ENCODE measurements around the gene SMIM15.
A peak's percentile ranks its signal among the peaks of the same experiment; 100 is the strongest.
"Not testable (repeated sequence)": the region's sequence is repeated elsewhere in the genome, so short reads cannot be mapped to it uniquely, and the experiment has no call there.

The SMIM15 gene

GRCh38 chr5:61162010-61162831 lies at the start of gene SMIM15:
Gene SMIM15 (minus strand): TSS chr5:61162468. CDS start chr5:61160171, 2,297 bp downstream.
- peak; percentile 72 to 80 for DNase-seq

DNA sequence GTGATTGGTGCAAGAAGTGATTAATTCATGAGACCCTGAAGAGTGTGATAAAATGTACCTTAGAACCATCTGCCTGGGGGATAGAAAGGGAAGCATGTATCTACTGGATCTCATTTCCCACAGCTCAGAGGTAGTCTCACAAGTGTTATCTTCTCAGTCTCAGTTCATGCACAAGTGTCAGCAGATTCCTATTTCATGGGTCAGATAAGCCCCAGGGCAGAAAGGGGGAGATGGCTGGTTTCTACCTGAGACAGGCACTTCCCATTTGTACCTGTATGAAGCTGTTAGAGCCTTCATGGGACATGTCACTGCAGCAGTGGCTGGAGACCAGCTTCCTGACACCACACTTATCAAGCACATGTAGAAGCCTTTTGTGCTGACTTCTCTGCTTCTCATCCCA lies 45.6 kb upstream of the SMIM15 start:
- no peak for DNase-seq

DNA sequence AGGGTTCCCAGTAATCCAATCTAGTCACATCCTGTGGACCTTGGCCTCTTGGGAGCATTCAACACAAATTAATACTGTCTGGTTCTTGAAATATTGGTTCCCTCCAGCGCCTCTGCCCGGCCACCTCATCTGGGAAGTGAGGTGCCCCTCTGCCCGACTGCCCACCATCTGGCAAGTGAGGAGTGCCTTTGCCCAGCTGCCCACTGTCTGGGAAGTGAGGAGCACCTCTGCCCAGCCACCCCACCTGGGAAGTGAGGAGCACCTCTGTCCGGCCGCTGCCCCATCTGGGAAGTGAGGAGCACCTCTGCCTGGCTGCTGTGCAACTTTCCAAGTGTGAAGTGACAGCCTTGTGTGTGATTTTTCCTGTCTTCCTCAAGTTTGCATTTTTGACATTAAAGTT lies 42.7 kb upstream of the SMIM15 start:
- DNase-seq = no peak

DNA sequence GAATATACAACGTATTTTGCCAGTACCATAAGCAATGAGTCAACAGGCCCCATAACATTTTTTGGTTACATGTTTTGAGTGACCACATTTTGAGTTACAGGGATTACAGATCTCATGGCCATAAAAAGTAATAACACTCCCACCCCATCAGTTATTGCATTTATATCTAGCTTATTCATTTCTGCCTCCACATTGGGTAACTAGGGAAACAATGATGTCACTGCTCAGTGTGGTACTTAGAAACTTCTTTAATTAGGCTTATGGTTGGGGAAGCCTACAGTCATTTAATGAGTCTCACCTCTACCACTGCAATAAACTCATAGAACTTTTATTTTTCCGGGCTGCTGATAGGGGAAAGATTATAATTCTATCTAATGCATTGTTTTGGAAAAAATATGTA lies 39.9 kb upstream of the SMIM15 start:
- no peak for DNase-seq

- DNase-seq = no peak
Observed at GRCh38 chr5:61200582-61201155, 38.4 kb upstream of the SMIM15 start.

DNA sequence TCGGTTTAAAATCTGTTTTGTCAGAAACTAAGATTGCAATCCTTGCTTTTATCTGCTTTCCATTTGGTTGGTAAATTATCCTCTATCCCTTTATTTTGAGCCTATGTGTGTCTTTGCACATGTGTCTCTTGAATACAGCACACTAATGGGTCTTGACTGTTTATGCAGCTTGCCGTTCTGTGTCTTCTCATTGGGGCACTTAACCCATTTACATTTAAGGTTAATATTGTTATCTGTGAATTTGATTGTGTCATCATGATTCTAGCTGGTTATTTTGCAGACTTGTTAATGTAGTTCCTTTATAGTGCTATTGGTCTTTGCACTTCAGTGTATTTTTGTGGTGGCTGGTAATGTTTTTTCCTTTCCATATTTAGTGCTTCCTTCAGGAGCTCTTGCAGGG lies 36.3 kb upstream of the SMIM15 start:
- no peak for DNase-seq

DNA sequence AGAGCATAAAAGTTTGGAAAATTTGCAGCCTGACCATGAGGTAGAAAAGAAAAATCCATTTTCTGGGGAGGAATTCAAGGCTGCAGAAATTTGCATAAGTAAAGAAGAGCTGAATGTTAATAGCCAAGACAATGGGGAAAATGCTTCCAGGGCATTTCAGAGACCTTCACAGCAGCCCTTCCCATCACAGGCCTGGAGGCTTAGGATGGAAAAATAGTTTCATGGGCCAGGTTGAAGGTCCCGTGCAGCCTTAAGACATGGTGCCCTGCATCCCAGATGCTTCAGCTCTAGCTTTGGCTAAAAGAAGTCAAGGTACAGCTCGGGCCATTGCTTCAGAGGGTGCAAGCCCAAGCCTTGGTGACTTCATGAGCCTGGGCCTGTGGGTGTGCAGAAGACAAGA lies 25.6 kb upstream of the SMIM15 start:
- DNase-seq = not testable (repeated sequence)

GRCh38 chr5:61187352-61187751 lies 25.1 kb upstream of the SMIM15 start:
- not testable (repeated sequence) for DNase-seq

DNA sequence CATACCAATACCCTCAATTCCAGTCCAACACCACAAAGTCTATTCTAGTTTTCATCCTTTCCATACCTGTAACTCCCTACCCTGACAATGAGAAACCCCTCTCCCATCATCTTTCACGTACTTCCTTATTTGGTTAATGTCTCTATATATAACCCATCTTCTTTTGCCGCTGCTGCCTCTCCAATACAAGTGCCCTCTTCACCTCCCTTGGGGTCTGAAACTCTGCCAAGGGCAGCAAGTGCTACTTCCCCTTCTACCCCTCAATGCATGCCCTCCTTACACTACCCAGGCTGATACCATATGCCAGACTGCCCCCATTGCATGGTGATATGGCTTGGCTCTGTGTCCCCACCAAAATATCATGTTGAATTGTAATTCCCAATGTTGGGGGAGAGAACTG lies 24.4 kb upstream of the SMIM15 start:
- DNase-seq = no peak

DNA sequence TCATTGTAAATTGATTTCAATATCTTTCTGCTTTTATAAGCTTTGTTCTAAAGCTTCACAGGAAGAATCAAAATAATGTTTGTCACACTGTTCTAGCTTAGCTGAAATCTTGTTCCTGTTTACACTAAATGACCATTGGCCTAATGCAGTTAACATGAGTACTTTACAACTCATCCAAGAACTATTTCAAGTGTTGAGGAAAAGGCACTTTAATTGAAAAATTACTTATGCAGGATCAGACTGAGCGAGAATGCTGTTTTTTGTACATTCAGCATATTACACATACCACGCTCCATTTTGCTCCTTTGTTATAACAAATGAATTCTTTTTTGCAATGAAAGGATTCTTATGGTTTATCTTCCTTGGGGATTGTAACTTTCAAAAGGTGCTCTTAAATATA lies 22.4 kb upstream of the SMIM15 start:
- DNase-seq = no peak

GRCh38 chr5:61183538-61183937 lies 21.3 kb upstream of the SMIM15 start:
- DNase-seq = no peak

- no peak for DNase-seq
Observed at GRCh38 chr5:61182449-61182848, 20.2 kb upstream of the SMIM15 start.

DNA sequence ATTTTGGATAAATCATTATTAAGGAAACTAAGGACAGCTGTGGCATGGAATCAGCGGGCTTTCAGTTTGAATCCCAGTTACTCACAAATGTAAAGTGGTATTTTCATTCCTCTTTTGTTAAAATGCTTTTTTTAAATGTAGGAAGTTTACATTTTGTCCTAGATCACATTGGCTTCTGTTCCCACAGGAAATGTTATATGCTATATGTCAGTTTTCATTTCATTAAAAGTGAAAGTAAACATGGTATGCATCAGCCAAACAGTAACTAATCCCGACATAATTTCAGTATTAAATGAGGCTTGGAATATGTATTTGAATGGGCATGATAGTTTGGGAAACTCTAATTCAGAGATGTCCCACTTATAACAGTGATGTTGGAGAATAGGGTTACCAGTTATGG lies 18.6 kb upstream of the SMIM15 start:
- no peak for DNase-seq

DNA sequence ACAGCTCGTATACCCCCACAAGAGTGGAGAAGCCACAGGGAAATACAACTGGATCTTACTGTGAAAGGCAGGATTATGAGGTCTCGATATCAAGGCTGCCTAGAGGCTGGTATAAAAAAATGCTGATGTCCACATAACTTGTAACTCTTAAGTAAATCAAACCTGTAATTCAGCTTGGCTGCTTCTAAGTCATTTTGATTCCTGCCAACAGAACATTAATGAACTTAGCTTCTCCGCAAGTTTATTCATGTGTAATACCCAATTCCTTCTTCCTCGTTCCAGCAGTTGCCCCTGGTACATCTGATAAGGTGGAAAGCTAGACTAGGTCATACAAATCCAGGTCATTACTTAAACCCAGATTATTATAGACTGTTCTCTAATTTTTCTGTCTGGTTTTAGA lies 16.4 kb upstream of the SMIM15 start:
- DNase-seq = no peak

DNA sequence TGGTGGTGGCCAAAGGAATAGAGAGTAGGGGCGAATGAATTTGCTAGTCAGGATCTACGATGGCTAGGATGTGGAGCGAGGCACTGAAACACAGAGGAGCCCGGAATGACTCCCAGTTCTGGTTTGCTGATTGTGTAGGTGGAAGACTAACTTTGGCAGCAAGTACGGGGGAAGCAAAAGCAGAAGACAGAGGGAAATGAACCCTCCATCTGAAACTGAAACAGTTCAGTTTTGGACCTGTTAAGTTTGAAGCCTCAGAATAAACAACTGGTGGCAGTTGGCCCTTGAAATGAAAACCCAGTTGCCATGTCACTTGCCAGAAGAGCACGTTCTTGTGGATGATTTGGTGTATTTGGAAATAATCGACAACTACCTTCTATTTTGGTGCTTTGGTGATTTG lies 15.4 kb upstream of the SMIM15 start:
- no peak for DNase-seq

DNA sequence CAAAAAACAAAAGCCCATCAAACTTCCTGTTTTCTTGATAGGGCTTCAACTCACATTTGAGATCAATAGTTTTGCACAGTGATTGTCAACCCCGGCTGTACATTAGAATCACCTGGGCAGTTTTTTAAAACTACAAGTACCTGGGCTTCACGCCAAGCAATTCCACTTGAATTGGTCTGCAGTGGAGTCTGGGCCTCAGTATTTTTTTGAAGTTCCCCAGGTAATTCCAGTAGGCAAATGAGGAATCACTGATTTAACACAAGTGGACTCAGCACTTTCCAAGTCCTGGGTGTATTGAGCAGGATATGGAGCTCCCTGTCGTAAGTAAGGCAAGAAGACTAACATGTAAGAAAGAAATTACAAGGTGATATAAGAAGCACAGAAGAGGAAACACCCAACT lies 14.8 kb upstream of the SMIM15 start:
- DNase-seq = no peak

- DNase-seq = no peak
Observed at GRCh38 chr5:61176631-61177030, 14.4 kb upstream of the SMIM15 start.

DNA sequence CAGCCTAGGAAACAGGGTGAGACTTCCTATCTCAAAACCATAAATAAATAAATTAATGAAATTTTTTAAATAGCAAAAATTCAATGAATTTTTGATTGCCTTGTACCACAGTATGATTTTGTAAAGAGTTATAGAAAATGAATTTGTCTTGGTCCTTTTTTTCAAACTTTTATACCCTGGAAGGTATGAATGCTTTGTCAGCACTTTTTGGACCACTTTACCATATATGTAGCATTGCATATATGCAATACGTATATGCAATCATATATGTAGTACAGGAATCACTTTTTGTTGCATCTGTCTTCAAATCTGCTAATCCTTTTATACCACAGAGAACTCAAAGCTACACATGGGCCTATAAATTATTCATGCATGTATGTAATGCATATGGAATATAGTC lies 9.2 kb upstream of the SMIM15 start:
- DNase-seq = no peak

DNA sequence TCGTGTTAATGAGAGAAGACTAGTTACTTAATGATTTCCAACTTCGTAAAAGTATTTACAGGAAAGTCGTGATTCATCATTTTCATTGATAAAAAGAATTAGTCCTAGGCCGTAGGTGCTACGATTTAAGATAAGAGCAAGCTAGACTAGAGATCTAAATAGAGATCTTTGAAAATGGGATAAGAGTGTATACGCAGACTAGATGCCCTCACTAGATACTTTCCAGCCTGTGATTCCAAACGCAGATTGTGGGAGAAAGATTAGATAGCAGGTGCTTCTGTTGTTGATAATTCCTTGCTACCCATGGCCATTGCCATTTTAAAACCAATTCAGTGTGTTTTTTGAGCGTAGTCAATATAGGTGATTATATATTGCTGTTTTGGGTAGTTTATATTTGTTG lies 6.7 kb upstream of the SMIM15 start:
- no peak for DNase-seq

DNA sequence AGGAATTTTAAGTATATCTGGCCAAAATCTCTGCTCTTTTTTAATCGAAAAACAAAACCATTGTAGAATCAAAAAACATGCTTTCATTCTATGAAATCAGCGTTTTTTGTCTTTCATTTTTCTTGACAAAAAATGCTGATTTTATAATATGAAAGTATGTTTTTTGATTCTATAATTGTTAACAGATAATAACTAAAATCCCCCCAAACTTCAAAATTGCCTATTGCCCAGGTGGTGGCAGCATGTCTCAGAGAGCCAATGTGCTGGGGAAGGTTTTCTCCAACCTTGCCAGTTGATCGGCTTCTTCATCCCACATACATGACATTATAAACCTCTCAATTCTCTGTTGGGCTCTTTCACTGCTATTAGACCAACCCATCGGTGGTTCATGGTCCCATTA lies 5.1 kb upstream of the SMIM15 start:
- DNase-seq = no peak

- DNase-seq = no peak
Observed at GRCh38 chr5:61163905-61164304, 1.6 kb upstream of the SMIM15 start.

DNA sequence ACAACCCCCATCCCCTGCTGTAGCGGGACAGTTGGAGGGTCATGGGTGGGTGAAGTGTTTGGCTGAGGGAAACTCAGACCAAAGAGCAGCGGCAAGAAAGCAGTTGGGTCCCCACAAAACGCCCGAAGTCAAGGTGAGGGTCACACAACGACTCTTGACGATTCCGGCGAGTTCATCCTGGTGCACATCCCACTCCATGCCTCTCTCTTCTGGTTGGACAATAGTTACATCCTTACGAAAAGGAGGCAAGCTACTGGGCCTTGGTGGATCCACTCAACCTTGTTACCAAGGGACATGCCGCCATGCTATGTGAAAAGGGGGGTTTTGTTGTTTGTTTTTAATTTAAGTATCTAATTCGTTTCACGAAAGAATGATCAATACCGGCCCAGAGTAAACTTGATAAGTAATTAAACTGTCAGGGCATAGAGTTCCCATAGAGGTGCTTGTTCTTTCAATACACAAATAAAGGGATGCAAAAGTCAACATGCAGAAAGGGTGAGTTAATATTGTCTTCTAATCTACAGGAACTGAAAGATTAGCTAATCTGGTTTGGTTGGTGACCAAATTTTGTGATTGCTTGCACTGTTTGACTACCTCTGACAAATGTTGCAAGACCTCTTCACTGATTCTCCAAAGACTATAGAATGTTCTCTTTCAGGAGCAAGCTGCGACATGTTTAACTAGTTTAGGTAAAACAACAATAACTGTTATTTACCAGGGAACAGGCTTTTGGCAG lies 732 bp upstream of the SMIM15 start:
- DNase-seq = peak in 1 of 2 donors; percentile 3

GRCh38 chr5:61160497-61160896 lies 1.8 kb downstream of the SMIM15 start:
- DNase-seq = no peak

GRCh38 chr5:61159836-61160235 lies 2.4 kb downstream of the SMIM15 start:
- no peak for DNase-seq
